Measurements from ENCODE around the gene TMEM187.

TMEM187 gene

GRCh38 chrX:153956044-153956907, 16.3 kb upstream of the TMEM187 start:
- no peak for DNase-seq

- DNase-seq: no peak
Observed at GRCh38 chrX:153957224-153957623, 15.3 kb upstream of the TMEM187 start.

- DNase-seq: no peak
Observed at GRCh38 chrX:153958605-153959004, 13.9 kb upstream of the TMEM187 start.

- no peak for DNase-seq
Observed at GRCh38 chrX:153959649-153960048, 12.9 kb upstream of the TMEM187 start.

- no peak for DNase-seq
Observed at GRCh38 chrX:153960077-153960476, 12.5 kb upstream of the TMEM187 start.

- no peak for DNase-seq
Observed at GRCh38 chrX:153960786-153961185, 11.8 kb upstream of the TMEM187 start.

- no peak for DNase-seq
Observed at GRCh38 chrX:153961292-153961691, 11.3 kb upstream of the TMEM187 start.

- no peak for DNase-seq
Observed at GRCh38 chrX:153963546-153963945, 9.0 kb upstream of the TMEM187 start.

GRCh38 chrX:153964105-153964504, 8.4 kb upstream of the TMEM187 start:
- no peak for DNase-seq

- DNase-seq: no peak
Observed at GRCh38 chrX:153965406-153965805, 7.1 kb upstream of the TMEM187 start.

- DNase-seq: no peak
Observed at GRCh38 chrX:153966283-153966688, 6.3 kb upstream of the TMEM187 start.

- no peak for DNase-seq
Observed at GRCh38 chrX:153966841-153967535, 5.6 kb upstream of the TMEM187 start.

- no peak for DNase-seq
Observed at GRCh38 chrX:153967536-153968224, 4.9 kb upstream of the TMEM187 start.

GRCh38 chrX:153968255-153968654, 4.3 kb upstream of the TMEM187 start:
- no peak for DNase-seq

GRCh38 chrX:153968754-153969124, 3.8 kb upstream of the TMEM187 start:
- DNase-seq: peak; percentile 24

GRCh38 chrX:153969125-153969903, 3.2 kb upstream of the TMEM187 start:
- no peak for DNase-seq

- no peak for DNase-seq
Observed at GRCh38 chrX:153969904-153970356, 2.6 kb upstream of the TMEM187 start.

GRCh38 chrX:153970357-153971123, 2.0 kb upstream of the TMEM187 start:
- DNase-seq: no peak

- peak; percentile 81 for DNase-seq
Observed at GRCh38 chrX:153971124-153971449, 1.5 kb upstream of the TMEM187 start.

GRCh38 chrX:153971450-153972367, 845 bp upstream of the TMEM187 start, which contains the start of gene HCFC1:
HCFC1 (minus strand) TSS chrX:153971818; CDS start chrX:153970840, 978 bp downstream.
- peak; percentile 85 for DNase-seq
